ENCODE data around the gene SEMA4D.

The SEMA4D gene

DNA sequence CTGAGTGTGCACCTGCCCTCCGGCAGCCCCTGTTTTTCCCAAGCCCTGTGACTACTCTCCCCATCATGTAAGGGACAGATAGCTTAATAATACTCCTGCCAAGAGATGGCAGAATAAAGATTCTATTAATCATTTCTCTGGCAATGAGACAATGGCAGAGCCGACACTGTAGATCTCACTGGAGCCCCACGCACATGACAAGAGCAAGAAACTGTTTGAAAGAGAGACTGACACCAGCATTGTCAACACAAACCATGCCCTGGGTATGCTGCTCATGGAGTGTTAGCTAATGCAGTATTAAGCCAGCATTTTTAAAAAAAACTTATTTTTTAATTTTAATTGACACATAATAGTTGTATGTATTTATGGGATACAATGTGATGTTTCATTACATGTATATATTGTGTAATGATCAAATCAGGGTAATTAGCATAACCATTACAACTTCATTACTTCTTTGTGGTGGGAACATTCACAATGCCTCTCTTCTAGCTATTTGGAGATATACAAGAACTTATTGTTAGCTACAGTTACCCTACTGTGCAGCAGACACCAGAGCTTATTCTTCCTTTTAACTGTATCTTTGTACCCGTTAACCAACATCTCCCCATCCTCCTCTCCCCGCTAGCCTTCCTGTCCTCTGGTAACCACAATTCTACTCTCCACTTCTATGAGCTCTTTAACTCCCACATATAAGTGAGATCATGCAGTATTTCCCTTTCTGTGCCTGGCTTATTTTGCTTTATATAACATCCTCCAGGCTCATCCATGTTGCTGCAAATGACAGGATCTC lies 31.5 kb upstream of the SEMA4D start:
- DNase-seq (ENCODE audit: insufficient read length, low spot score) (no peak), FAIRE-seq (no peak)
- TF ChIP-seq, protein P1, sequence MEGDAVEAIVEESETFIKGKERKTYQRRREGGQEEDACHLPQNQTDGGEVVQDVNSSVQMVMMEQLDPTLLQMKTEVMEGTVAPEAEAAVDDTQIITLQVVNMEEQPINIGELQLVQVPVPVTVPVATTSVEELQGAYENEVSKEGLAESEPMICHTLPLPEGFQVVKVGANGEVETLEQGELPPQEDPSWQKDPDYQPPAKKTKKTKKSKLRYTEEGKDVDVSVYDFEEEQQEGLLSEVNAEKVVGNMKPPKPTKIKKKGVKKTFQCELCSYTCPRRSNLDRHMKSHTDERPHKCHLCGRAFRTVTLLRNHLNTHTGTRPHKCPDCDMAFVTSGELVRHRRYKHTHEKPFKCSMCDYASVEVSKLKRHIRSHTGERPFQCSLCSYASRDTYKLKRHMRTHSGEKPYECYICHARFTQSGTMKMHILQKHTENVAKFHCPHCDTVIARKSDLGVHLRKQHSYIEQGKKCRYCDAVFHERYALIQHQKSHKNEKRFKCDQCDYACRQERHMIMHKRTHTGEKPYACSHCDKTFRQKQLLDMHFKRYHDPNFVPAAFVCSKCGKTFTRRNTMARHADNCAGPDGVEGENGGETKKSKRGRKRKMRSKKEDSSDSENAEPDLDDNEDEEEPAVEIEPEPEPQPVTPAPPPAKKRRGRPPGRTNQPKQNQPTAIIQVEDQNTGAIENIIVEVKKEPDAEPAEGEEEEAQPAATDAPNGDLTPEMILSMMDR (IDR thresholded peaks at IDR 0.05; ENCODE audit: insufficient read depth, missing control alignments): no peak

DNA sequence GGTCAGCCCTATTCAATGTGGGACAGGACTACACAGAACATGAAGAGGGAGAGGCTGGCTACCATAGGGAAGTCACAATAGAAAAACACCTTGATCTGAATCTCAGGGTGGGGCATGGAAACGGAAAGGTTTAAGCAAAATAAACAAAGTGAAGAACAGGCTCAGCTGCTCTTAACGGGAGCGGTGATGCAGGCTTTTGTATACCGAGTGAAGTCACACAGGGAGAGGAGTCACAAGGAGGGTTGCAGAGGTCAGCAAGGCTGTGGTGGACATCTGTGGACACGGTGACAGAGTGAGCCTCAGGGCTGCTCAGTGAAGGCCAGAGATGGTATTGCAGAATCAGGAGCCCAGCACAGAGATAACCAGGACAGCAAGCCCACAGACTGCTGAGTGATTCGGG lies 30.6 kb upstream of the SEMA4D start:
- DNase-seq (ENCODE audit: insufficient read length, low spot score) (no peak), FAIRE-seq (no peak)
- TF ChIP-seq, protein P1 (IDR thresholded peaks at IDR 0.05; ENCODE audit: insufficient read depth, missing control alignments): no peak

DNA sequence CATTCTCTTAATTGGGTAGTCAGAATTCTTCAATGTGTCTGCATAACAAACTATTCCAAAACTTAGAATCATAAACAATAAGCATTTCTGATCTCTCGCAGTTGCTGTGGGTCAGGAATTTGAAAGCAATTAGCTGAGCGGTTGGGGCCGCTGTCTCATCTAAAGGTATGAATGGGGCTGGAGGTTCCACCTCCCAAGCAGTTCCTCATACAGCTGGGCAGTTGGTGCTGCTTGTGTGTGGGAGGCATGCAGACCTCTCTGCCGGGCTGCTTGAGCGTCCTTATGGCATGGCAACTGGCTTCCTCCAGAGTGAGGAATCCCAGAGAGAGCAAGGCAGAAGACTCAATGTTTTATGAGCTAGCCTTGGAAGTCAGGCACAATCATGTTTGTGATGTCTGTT lies 30.2 kb upstream of the SEMA4D start:
- FAIRE-seq (no peak), DNase-seq (ENCODE audit: insufficient read length, low spot score) (no peak)
- TF ChIP-seq, protein P1 (IDR thresholded peaks at IDR 0.05; ENCODE audit: insufficient read depth, missing control alignments): no peak

DNA sequence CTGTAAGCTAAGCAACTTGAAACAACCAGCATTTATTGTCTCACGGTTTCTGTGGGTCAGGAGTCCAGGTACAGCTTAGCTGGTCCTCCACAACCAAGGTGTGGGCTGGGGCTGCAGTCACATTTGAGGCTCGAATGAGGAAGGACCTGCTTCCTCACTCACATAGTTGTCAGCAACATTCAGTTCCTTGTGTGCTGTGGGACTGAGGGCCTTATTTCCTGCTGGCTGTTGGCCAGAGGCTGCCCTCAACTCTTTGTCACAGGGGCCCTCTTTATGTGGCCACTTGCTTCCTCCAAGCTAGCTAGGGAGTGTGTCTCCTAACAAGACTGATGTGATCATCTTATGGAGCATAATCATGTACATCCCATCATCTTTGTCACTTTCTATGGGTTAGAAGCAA lies 29.2 kb upstream of the SEMA4D start:
- no peak for DNase-seq (ENCODE audit: insufficient read length, low spot score)
- no peak for FAIRE-seq
- TF ChIP-seq, protein P1 (IDR thresholded peaks at IDR 0.05; ENCODE audit: insufficient read depth, missing control alignments): no peak

GRCh38 chr9:89526667-89527066 lies 28.8 kb upstream of the SEMA4D start:
- FAIRE-seq (no peak), DNase-seq (ENCODE audit: insufficient read length, low spot score) (no peak)
- TF ChIP-seq, protein P1 (IDR thresholded peaks at IDR 0.05; ENCODE audit: insufficient read depth, missing control alignments): no peak

- DNase-seq (ENCODE audit: insufficient read length, low spot score): no peak
- TF ChIP-seq, protein P1 (IDR thresholded peaks at IDR 0.05; ENCODE audit: insufficient read depth, missing control alignments): no peak
- FAIRE-seq: no peak
These were observed 27.8 kb upstream of the SEMA4D start for GRCh38 chr9:89525446-89526374.

Data from D721Med (cell line).